ENCODE measurements around the gene GID8. TPM values are rescaled to one million over a fixed set of nuclear protein-coding genes. Genes with fewer than 3 reads are reported as not detected.
"Not testable (repeated sequence)": the region's sequence is repeated elsewhere in the genome, so short reads cannot be mapped to it uniquely, and the experiment has no call there.

The GID8 gene
- total and polyA plus RNA-seq, 8 donors: 10.8 to 39.3 (median 15.5) TPM

DNA sequence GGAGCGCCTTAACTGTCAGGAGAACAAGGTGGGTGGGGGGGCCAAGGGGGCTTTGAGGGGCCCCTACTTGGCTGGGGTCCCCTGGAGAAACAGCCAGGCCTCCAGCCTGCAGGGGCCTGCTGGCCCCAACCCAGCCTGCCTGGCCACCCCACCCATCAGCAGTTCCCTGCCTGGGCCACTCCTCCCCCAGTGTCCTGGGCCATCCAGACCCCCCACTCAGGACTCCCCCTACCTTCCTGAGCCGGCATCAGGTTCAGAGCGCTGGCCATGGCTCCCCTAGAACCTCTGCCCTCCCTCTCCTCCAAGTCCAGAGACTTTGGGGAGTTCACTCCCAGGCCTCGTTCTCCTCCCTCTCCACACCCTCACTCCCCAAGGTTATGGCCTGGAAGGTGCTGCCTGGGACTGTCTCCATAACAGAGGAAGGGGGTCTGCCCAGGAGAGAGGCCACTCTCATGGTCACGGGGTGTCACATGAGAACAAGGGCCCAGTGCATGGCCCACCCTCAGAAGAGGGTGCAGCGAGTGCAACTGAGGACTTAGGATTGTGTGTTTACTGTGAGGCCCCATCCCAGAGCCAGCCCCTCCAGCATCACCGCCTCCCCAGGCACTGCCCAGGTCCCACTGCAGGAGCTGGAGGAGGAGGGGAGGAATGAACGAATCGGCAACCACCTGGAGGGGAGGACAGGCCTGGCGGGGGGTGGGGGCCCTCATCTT is 20.6 kb downstream of the GID8 start:
- Histone ChIP-seq H3K27me3 (no peaks in the 10 kb centered on the region), H3K4me3 (no peak overlapping the region), H3K27ac (no peak overlapping the region), H3K36me3 (peaks cover 0 to 67% (median 26%) of the 10 kb centered on the region in 4 donors), H3K4me1 (peaks cover 20 to 32% (median 28%) of the 10 kb centered on the region in 4 donors), H3K9me3 (no peaks in the 10 kb centered on the region)
- TF ChIP-seq POLR2A (IDR thresholded peaks at IDR 0.05) (no peak), EP300 (IDR thresholded peaks at IDR 0.05) (no peak), POLR2AphosphoS5 (IDR thresholded peaks at IDR 0.05) (no peak)
- TF ChIP-seq, protein P1, sequence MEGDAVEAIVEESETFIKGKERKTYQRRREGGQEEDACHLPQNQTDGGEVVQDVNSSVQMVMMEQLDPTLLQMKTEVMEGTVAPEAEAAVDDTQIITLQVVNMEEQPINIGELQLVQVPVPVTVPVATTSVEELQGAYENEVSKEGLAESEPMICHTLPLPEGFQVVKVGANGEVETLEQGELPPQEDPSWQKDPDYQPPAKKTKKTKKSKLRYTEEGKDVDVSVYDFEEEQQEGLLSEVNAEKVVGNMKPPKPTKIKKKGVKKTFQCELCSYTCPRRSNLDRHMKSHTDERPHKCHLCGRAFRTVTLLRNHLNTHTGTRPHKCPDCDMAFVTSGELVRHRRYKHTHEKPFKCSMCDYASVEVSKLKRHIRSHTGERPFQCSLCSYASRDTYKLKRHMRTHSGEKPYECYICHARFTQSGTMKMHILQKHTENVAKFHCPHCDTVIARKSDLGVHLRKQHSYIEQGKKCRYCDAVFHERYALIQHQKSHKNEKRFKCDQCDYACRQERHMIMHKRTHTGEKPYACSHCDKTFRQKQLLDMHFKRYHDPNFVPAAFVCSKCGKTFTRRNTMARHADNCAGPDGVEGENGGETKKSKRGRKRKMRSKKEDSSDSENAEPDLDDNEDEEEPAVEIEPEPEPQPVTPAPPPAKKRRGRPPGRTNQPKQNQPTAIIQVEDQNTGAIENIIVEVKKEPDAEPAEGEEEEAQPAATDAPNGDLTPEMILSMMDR (IDR thresholded peaks at IDR 0.05): no peak
- intact Hi-C loops (cut with DNase I; ENCODE audit: low total_unique reads): no loop called here
- no peak for DNase-seq
- 78 to 86% (median 85%) methylated on average over 9 to 10 of the region's 10 CpGs for WGBS, 5 donors

DNA sequence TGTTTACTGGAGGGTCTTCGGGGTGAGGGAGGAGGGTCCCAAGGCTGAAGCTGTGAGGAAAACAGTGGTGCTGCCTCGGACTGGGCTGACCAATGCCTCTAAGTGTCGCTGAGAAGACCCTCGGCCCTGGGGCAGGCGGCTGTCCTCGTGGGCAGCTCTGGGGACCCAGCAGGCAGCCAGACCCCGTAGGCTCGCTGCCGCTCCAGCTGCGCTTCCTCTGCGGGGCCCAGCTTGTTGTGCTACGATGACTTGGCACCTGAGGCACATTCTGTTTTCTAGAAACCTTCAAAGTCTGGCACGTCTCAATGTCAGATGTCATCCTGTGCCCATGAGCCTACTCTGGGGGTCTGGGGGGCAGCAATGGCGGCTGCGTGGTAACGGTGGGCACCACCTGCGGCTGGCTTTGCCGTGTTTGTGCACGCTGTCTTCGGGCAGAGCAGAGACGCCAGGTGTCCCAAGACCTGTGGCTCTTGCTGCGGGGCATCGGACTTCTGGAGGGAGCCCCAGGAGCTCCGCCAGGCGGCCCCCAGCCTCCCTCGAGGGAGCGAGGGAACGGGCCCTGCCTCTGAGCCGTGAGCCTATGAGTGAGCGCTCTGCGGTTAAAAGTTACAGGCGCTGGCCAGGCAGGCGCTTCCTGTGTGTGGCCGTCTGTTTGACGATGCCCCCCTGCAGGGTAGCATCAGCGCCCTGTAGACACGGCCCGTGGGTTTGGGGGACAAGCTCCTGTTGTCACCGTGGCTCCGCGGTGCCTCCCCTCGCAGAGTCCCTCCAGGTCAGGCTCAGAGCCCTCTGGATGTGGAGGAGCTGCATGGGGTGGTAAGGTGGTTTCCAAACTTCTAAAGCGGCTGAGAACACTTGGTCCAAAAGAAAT is 21.4 kb downstream of the GID8 start:
- no peak for DNase-seq
- 72 to 85% (median 77%) methylated on average over 29 to 43 of the region's 43 CpGs for WGBS, 5 donors
- Histone ChIP-seq H3K4me3 (no peak overlapping the region), H3K27ac (no peak overlapping the region), H3K36me3 (peaks cover 0 to 75% (median 34%) of the 10 kb centered on the region in 4 donors), H3K4me1 (peaks cover 17 to 24% (median 20%) of the 10 kb centered on the region in 4 donors), H3K27me3 (no peaks in the 10 kb centered on the region), H3K9me3 (no peaks in the 10 kb centered on the region)
- TF ChIP-seq, protein P1 (IDR thresholded peaks at IDR 0.05): no peak
- TF ChIP-seq POLR2A (IDR thresholded peaks at IDR 0.05) (no peak), POLR2AphosphoS5 (IDR thresholded peaks at IDR 0.05) (no peak), EP300 (IDR thresholded peaks at IDR 0.05) (no peak)
- intact Hi-C loops (cut with DNase I; ENCODE audit: low total_unique reads): no loop called here

GRCh38 chr20:62959998-62960436 is 22.1 kb downstream of the GID8 start:
- Histone ChIP-seq H3K27me3 (no peaks in the 10 kb centered on the region), H3K4me1 (peaks cover 10 to 17% (median 13%) of the 10 kb centered on the region in 4 donors), H3K4me3 (no peak overlapping the region), H3K27ac (no peak overlapping the region), H3K9me3 (no peaks in the 10 kb centered on the region), H3K36me3 (peaks cover 0 to 82% (median 41%) of the 10 kb centered on the region in 4 donors)
- intact Hi-C loops (cut with DNase I; ENCODE audit: low total_unique reads): no loop called here
- DNase-seq: no peak
- 88 to 94% (median 92%) methylated on average over 20 of the region's 20 CpGs for WGBS, 5 donors
- TF ChIP-seq, protein P1 (IDR thresholded peaks at IDR 0.05): no peak
- TF ChIP-seq POLR2AphosphoS5 (IDR thresholded peaks at IDR 0.05) (no peak), EP300 (IDR thresholded peaks at IDR 0.05) (no peak), POLR2A (IDR thresholded peaks at IDR 0.05) (no peak)

GRCh38 chr20:62960446-62961309 is 22.7 kb downstream of the GID8 start:
- 81 to 95% (median 92%) methylated on average over 14 to 27 of the region's 31 CpGs for WGBS, 5 donors

More at GRCh38 chr20:62960446-62961309, 22.7 kb downstream of the GID8 start:
- H3K9me3 ChIP-seq; H3K27me3 ChIP-seq; DNase-seq; H3K4me3 ChIP-seq; intact Hi-C loops (cut with DNase I; ENCODE audit: low total_unique reads); H3K27ac ChIP-seq: not testable (repeated sequence)
- H3K36me3 ChIP-seq: peaks cover 0 to 89% (median 47%) of the 10 kb centered on the region in 4 donors
- H3K4me1 ChIP-seq: peaks cover 5 to 10% (median 6%) of the 10 kb centered on the region in 4 donors
